C4-2B (cell line): ENCODE data around the gene DAB2.

Experiments used
- ZFX ChIP-seq: fragments of 450-650 bp; IDR thresholded peaks from 2 replicates; pipeline ENCODE4 v1.6.1; 2017
- TF ChIP-seq, protein P1 (sequence below): fragments of 450-650 bp; conservative IDR thresholded peaks from 2 replicates; pipeline ENCODE4 v1.5.1; 2017; ENCODE audit warnings: mild to moderate bottlenecking

DNA sequence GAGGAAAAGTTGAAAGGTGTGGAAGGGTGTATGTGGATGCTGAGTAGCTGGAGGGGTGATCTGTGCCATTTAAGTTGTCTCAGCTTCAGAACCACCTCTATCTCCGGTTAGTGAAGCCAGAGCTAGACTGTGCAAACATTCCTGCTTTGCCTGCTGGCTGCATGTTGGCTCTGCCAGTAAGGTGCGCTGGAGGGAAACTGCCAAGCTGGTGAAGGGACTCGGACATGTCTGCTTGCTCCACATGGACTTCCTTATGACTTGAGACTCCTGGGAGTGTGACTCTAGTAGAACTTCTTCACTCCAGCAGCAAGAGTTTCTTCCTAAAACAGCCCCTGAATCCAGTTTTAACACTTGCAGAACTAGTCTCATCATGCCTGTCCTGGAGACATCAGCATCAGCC lies 27.9 kb downstream of the DAB2 start:
- TF ChIP-seq, protein P1, sequence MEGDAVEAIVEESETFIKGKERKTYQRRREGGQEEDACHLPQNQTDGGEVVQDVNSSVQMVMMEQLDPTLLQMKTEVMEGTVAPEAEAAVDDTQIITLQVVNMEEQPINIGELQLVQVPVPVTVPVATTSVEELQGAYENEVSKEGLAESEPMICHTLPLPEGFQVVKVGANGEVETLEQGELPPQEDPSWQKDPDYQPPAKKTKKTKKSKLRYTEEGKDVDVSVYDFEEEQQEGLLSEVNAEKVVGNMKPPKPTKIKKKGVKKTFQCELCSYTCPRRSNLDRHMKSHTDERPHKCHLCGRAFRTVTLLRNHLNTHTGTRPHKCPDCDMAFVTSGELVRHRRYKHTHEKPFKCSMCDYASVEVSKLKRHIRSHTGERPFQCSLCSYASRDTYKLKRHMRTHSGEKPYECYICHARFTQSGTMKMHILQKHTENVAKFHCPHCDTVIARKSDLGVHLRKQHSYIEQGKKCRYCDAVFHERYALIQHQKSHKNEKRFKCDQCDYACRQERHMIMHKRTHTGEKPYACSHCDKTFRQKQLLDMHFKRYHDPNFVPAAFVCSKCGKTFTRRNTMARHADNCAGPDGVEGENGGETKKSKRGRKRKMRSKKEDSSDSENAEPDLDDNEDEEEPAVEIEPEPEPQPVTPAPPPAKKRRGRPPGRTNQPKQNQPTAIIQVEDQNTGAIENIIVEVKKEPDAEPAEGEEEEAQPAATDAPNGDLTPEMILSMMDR = no peak
- no peak for TF ChIP-seq ZFX
